Glutamatergic neuron (in vitro differentiated cells): ENCODE results near the gene TBX1. TPM values are rescaled to one million over a fixed set of nuclear protein-coding genes. Genes with fewer than 3 reads are reported as not detected.

Experiments used
- DNase-seq: peaks from one replicate; pipeline ENCODE4 v3.0.0; 2022
- H3K27ac Mint-ChIP-seq: one replicate; pipeline ENCODE4 v1.8.0; 2020; ENCODE audit warnings: mild to moderate bottlenecking, mixed read lengths, inconsistent platforms; ENCODE audit not compliant: unreplicated experiment
- H3K27me3 Mint-ChIP-seq: one replicate; pipeline ENCODE4 v1.8.0; 2020; ENCODE audit warnings: mild to moderate bottlenecking, moderate library complexity, mixed read lengths, inconsistent platforms; ENCODE audit not compliant: unreplicated experiment
- H3K36me3 Mint-ChIP-seq: one replicate; pipeline ENCODE4 v1.8.0; 2020; ENCODE audit warnings: mild to moderate bottlenecking, mixed read lengths, inconsistent platforms; ENCODE audit not compliant: unreplicated experiment
- H3K4me1 Mint-ChIP-seq: one replicate; pipeline ENCODE4 v1.8.0; 2020; ENCODE audit warnings: mild to moderate bottlenecking, low read depth, mixed read lengths, inconsistent platforms; ENCODE audit not compliant: unreplicated experiment
- H3K4me3 Mint-ChIP-seq: one replicate; pipeline ENCODE4 v1.8.0; 2020; ENCODE audit warnings: mild to moderate bottlenecking, mixed read lengths, inconsistent platforms; ENCODE audit not compliant: unreplicated experiment
- H3K9me3 Mint-ChIP-seq: one replicate; pipeline ENCODE4 v1.8.0; 2020; ENCODE audit warnings: mild to moderate bottlenecking, moderate library complexity, mixed read lengths, inconsistent platforms; ENCODE audit not compliant: unreplicated experiment
- CTCF ChIP-seq: fragments of 200-600 bp; sonication (generic); IDR thresholded peaks from one replicate; pipeline ENCODE4 v1.5.0; 2021; ENCODE audit not compliant: partially characterized antibody, unreplicated experiment
- total RNA-seq: library from RNA; stranded (reverse); fragmentation: NEBNext Ultra II Directional; extraction: Animal tissue kit (Norgen Biotek cat#: 25700); gene quantifications from one replicate; pipeline ENCODE4 v1.2.1, GENCODE V29; 2021; ENCODE audit not compliant: unreplicated experiment

TBX1 gene
- total RNA-seq, 1 donor from 2014 or later: 2.4 TPM

- peak; percentile 93 for DNase-seq
- Mint-ChIP-seq H3K4me3 (peak overlapping the region; percentile 72), H3K4me1 (peaks cover 6% of the 10 kb centered on the region), H3K9me3 (peaks cover 13% of the 10 kb centered on the region), H3K36me3 (no peaks in the 10 kb centered on the region), H3K27me3 (peaks cover 31% of the 10 kb centered on the region), H3K27ac (no peak overlapping the region)
- peak; percentile 95 for TF ChIP-seq CTCF
These were observed 29.8 kb upstream of the TBX1 start for GRCh38 chr22:19730655-19731360.

GRCh38 chr22:19731361-19732135, 29.0 kb upstream of the TBX1 start:
- H3K27me3 Mint-ChIP-seq: peaks cover 27% of the 10 kb centered on the region
- no peak overlapping the region for H3K27ac Mint-ChIP-seq

GRCh38 chr22:19732403-19733113, 28.0 kb upstream of the TBX1 start:
- Mint-ChIP-seq H3K27me3 (peaks cover 18% of the 10 kb centered on the region), H3K9me3 (peaks cover 8% of the 10 kb centered on the region)

More at GRCh38 chr22:19731361-19732135, 29.0 kb upstream of the TBX1 start:
- no peaks in the 10 kb centered on the region for H3K36me3 Mint-ChIP-seq
- TF ChIP-seq CTCF: no peak
- peaks cover 6% of the 10 kb centered on the region for H3K4me1 Mint-ChIP-seq
- no peak for DNase-seq
- peaks cover 11% of the 10 kb centered on the region for H3K9me3 Mint-ChIP-seq
- no peak overlapping the region for H3K4me3 Mint-ChIP-seq

GRCh38 chr22:19733755-19734154, 26.8 kb upstream of the TBX1 start:
- Mint-ChIP-seq H3K4me3 (no peak overlapping the region), H3K9me3 (peaks cover 2% of the 10 kb centered on the region), H3K27ac (no peak overlapping the region), H3K4me1 (peaks cover 3% of the 10 kb centered on the region), H3K36me3 (no peaks in the 10 kb centered on the region), H3K27me3 (peaks cover 11% of the 10 kb centered on the region)
- no peak for TF ChIP-seq CTCF
- DNase-seq: no peak

More at GRCh38 chr22:19732403-19733113, 28.0 kb upstream of the TBX1 start:
- Mint-ChIP-seq H3K4me3 (no peak overlapping the region), H3K27ac (no peak overlapping the region), H3K36me3 (no peaks in the 10 kb centered on the region), H3K4me1 (peaks cover 6% of the 10 kb centered on the region)
- DNase-seq: no peak
- TF ChIP-seq CTCF: no peak
